Measurements from ENCODE around the gene BCAR3. TPM values are rescaled to one million over a fixed set of nuclear protein-coding genes. Genes with fewer than 3 reads are reported as not detected.
"Not testable (repeated sequence)": the region's sequence is repeated elsewhere in the genome, so short reads cannot be mapped to it uniquely, and the experiment has no call there.

BCAR3 gene
- total RNA-seq, 1 experiment from 2014 or later, result 37.5 TPM

- no peak for DNase-seq (ENCODE audit: low read depth)
- in situ Hi-C loops (cut with HindIII; ENCODE audit: low pct_unique_long_range_greater_than_20kb, low sequenced_read_pairs), result no loop called here
Observed at GRCh38 chr1:93597709-93598108, 83.9 kb downstream of the BCAR3 start.

GRCh38 chr1:93596329-93597089 lies 85.1 kb downstream of the BCAR3 start:
- in situ Hi-C loops (cut with HindIII; ENCODE audit: low pct_unique_long_range_greater_than_20kb, low sequenced_read_pairs), result no loop called here

GRCh38 chr1:93595743-93596142 lies 85.9 kb downstream of the BCAR3 start:
- in situ Hi-C loops (cut with HindIII; ENCODE audit: low pct_unique_long_range_greater_than_20kb, low sequenced_read_pairs), result no loop called here

More at GRCh38 chr1:93596329-93597089, 85.1 kb downstream of the BCAR3 start:
- no peak for DNase-seq (ENCODE audit: low read depth)

GRCh38 chr1:93595266-93595665 lies 86.4 kb downstream of the BCAR3 start:
- in situ Hi-C loops (cut with HindIII; ENCODE audit: low pct_unique_long_range_greater_than_20kb, low sequenced_read_pairs), result no loop called here
- no peak for DNase-seq (ENCODE audit: low read depth)

More at GRCh38 chr1:93595743-93596142, 85.9 kb downstream of the BCAR3 start:
- DNase-seq (ENCODE audit: low read depth), result no peak

- DNase-seq (ENCODE audit: low read depth), result no peak
- in situ Hi-C loops (cut with HindIII; ENCODE audit: low pct_unique_long_range_greater_than_20kb, low sequenced_read_pairs), result no loop called here
Observed at GRCh38 chr1:93594603-93594880, 87.1 kb downstream of the BCAR3 start.

- DNase-seq (ENCODE audit: low read depth), result no peak
- in situ Hi-C loops (cut with HindIII; ENCODE audit: low pct_unique_long_range_greater_than_20kb, low sequenced_read_pairs), result no loop called here
Observed at GRCh38 chr1:93593854-93594602, 87.6 kb downstream of the BCAR3 start.

- no peak for DNase-seq (ENCODE audit: low read depth)
- in situ Hi-C loops (cut with HindIII; ENCODE audit: low pct_unique_long_range_greater_than_20kb, low sequenced_read_pairs), result no loop called here
Observed at GRCh38 chr1:93592551-93592949, 89.1 kb downstream of the BCAR3 start.

GRCh38 chr1:93591676-93592550 lies 89.7 kb downstream of the BCAR3 start:
- in situ Hi-C loops (cut with HindIII; ENCODE audit: low pct_unique_long_range_greater_than_20kb, low sequenced_read_pairs), result no loop called here
- DNase-seq (ENCODE audit: low read depth), result peak; percentile 96

- DNase-seq (ENCODE audit: low read depth); in situ Hi-C loops (cut with HindIII; ENCODE audit: low pct_unique_long_range_greater_than_20kb, low sequenced_read_pairs): not testable (repeated sequence)
Observed at GRCh38 chr1:93591291-93591675, 90.4 kb downstream of the BCAR3 start.

GRCh38 chr1:93588955-93589354 lies 92.7 kb downstream of the BCAR3 start:
- DNase-seq (ENCODE audit: low read depth), result no peak
- in situ Hi-C loops (cut with HindIII; ENCODE audit: low pct_unique_long_range_greater_than_20kb, low sequenced_read_pairs), result no loop called here

- in situ Hi-C loops (cut with HindIII; ENCODE audit: low pct_unique_long_range_greater_than_20kb, low sequenced_read_pairs), result no loop called here
- no peak for DNase-seq (ENCODE audit: low read depth)
Observed at GRCh38 chr1:93588206-93588605, 93.4 kb downstream of the BCAR3 start.

- in situ Hi-C loops (cut with HindIII; ENCODE audit: low pct_unique_long_range_greater_than_20kb, low sequenced_read_pairs), result no loop called here
- no peak for DNase-seq (ENCODE audit: low read depth)
Observed at GRCh38 chr1:93587354-93587753, 94.3 kb downstream of the BCAR3 start.

GRCh38 chr1:93585059-93585966 lies 96.3 kb downstream of the BCAR3 start:
- in situ Hi-C loops (cut with HindIII; ENCODE audit: low pct_unique_long_range_greater_than_20kb, low sequenced_read_pairs), result no loop called here
- DNase-seq (ENCODE audit: low read depth), result peak; percentile 72

- in situ Hi-C loops (cut with HindIII; ENCODE audit: low pct_unique_long_range_greater_than_20kb, low sequenced_read_pairs), result no loop called here
- no peak for DNase-seq (ENCODE audit: low read depth)
Observed at GRCh38 chr1:93584261-93585003, 97.2 kb downstream of the BCAR3 start.

GRCh38 chr1:93581917-93582850 lies 99.5 kb downstream of the BCAR3 start:
- in situ Hi-C loops (cut with HindIII; ENCODE audit: low pct_unique_long_range_greater_than_20kb, low sequenced_read_pairs), result no loop called here
- no peak for DNase-seq (ENCODE audit: low read depth)

GRCh38 chr1:93579891-93580290 lies 101.7 kb downstream of the BCAR3 start:
- DNase-seq (ENCODE audit: low read depth), result peak; percentile 39
- in situ Hi-C loops (cut with HindIII; ENCODE audit: low pct_unique_long_range_greater_than_20kb, low sequenced_read_pairs), result no loop called here
